Keratinocyte (primary cell): Measurements from ENCODE around the gene SEL1L3.

Experiments
- EZH2 ChIP-seq: IDR thresholded peaks from one replicate; pipeline ENCODE4 v1.6.1; 2012; ENCODE audit warnings: inconsistent platforms, mild to moderate bottlenecking, low read length, moderate library complexity
- TF ChIP-seq, protein P1 (sequence below), 3 experiments: IDR thresholded peaks in 1 of 3; conservative IDR thresholded peaks in 1 of 3; optimal IDR thresholded peaks in 1 of 3; 2 replicates in 2 of 3; 3 replicates in 1 of 3; pipeline versions ENCODE3 to v1.5.1; 2011; ENCODE audit warnings: low read length in 3 of 3, mild to moderate bottlenecking in 3 of 3, moderate library complexity in 2 of 3, control low read depth in 1 of 3, inconsistent platforms in 1 of 3; ENCODE audit not compliant: insufficient read depth in 2 of 3; ENCODE audit errors: extremely low read depth in 1 of 3

- TF ChIP-seq, protein P1, sequence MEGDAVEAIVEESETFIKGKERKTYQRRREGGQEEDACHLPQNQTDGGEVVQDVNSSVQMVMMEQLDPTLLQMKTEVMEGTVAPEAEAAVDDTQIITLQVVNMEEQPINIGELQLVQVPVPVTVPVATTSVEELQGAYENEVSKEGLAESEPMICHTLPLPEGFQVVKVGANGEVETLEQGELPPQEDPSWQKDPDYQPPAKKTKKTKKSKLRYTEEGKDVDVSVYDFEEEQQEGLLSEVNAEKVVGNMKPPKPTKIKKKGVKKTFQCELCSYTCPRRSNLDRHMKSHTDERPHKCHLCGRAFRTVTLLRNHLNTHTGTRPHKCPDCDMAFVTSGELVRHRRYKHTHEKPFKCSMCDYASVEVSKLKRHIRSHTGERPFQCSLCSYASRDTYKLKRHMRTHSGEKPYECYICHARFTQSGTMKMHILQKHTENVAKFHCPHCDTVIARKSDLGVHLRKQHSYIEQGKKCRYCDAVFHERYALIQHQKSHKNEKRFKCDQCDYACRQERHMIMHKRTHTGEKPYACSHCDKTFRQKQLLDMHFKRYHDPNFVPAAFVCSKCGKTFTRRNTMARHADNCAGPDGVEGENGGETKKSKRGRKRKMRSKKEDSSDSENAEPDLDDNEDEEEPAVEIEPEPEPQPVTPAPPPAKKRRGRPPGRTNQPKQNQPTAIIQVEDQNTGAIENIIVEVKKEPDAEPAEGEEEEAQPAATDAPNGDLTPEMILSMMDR (optimal IDR thresholded peaks at IDR 0.05 in 1 of 3, IDR thresholded peaks at IDR 0.05 in 1 of 3, conservative IDR thresholded peaks at IDR 0.05 in 1 of 3; ENCODE audit: extremely low read depth in 1 of 3, insufficient read depth in 2 of 3, low read length in 3 of 3) = no peak
- TF ChIP-seq EZH2 = no peak
Measured at GRCh38 chr4:25760048-25760447, 102.7 kb downstream of the SEL1L3 start.
